ENCODE data around the gene SLC29A1.
A peak's percentile ranks its signal among the peaks of the same experiment; 100 is the strongest.

Gene SLC29A1

DNA sequence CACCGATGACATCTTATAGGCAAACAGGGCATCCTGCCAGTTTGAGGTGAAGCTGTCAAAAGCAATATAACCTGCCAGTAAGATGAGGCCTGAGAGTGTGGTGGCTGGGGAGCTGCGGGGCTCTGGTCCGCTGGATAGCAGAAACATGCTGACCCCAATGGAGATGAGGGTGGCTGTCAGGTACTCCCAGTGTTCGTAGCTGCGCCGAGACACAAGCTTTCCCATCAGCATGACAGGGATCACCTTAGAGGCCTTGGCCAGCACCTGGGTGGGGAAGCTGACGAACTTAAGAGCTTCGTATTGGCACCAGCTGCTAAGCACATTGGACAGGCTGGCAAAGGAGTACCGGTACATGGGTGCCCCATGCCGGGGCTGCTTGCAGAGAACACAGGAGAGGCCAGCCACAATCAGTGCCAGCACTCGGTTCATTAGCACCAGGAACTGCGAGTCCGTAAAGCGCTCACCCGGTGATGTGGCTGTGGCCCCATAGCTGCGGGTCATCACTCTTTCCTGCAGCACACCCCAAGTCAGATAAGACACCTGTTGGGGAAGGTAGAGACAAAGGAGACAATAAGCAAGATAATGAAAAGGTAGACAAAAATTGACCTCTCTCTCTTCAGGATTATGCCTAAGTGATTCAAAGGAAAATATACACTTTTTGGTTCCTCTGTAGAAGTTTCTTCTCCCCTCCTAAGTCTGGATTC, 31.9 kb downstream of the SLC29A1 start:
- DNase-seq (ENCODE audit: low spot score): no peak

DNA sequence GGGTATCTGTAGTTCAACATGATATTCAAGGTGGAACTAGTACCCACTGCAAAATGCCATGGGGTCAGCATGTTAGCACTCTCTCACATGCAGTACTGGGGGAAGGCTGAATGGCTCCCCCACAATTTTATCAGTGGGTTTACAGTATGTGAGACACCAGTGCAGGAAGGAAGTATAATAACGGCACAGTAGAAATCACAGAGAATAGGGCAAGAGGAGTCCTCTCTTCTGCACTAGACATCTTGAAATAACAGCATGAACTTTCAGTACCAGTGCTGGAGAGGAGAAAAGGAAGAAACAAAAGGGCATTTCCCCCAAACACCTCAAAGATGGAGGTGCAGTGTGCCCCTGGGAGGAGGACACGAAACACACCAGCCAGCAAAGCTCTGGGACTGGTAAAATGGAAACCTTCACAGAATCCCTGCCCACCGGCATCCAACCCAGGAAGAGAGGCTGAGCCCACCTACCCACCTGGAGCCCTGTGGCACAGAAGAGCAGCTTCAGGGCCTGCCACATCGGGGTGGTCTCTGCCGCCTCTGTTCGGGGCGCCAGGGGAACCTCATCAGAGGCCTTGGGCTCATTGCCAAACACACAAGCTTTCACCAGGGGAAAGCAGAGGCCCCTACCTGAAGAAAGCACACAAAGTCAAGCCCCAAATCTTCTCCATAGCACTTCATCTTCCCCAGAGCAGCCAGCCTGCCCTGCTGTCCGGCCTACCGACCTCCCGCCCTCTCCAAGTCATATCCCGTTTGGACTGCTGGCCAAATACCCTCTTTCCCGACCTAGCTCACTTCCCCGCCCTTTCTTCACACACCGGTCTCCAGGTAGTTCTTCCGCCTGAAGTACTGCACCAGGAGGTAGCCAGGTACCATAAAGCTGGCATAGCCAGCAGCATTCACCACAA, 32.7 kb downstream of the SLC29A1 start:
- no peak for DNase-seq (ENCODE audit: low spot score)

DNA sequence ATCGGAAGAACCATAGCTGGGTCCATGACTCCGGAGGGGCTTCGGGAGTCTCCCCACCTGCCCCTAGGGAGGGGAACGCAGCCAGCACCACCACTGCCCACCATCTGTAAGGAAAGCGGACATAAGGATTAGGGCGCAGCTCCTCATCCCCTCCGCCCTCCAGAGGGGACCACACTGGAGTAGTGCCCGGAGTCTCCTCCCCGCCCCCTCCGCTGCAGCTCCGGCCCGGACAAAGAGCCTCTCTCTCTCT, 33.3 kb downstream of the SLC29A1 start:
- no peak for DNase-seq (ENCODE audit: low spot score)

DNA sequence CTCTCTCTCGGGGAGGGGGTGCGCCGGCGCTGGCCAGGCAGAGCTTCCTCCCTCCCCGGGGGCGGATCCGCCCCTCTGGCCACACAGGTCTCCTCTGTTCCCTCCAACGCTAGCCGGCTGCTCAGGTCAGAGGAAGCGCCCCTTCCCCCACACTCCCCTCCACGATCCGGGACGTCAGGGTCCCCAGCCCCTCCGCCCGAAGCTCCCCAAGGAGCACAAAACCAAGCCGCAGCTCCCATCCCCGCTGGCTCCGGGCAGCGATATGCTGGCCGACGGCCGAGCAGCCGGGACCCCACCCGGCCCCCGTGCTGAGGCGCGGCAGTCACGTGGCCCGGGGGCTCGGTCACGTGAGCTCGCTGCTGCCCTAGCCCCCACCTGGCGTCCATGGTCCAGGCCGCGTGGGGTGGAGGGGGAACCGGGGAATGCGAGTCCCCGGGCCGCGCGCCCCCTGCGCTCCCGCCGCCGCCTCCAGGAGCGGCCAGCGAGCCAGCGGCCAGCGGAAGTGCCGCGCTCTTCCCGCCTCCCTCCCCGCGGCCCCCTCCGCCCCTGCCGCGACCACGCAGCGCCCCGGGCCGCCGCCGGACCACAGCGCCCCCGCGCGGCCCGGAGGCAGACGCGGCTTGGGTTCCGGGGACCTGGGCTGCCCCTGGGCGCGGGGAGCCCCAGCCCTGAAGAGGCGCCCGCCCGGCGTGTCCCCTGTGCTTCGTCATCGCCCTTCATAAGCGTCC, 33.8 kb downstream of the SLC29A1 start, which contains the start of gene SLC35B2:
TSS of gene SLC35B2 (minus strand) at position 504 of the 728 bp plus-strand sequence. CDS start at position 386, 118 bp downstream.
- peak; percentile 67 for DNase-seq (ENCODE audit: low spot score)

DNA sequence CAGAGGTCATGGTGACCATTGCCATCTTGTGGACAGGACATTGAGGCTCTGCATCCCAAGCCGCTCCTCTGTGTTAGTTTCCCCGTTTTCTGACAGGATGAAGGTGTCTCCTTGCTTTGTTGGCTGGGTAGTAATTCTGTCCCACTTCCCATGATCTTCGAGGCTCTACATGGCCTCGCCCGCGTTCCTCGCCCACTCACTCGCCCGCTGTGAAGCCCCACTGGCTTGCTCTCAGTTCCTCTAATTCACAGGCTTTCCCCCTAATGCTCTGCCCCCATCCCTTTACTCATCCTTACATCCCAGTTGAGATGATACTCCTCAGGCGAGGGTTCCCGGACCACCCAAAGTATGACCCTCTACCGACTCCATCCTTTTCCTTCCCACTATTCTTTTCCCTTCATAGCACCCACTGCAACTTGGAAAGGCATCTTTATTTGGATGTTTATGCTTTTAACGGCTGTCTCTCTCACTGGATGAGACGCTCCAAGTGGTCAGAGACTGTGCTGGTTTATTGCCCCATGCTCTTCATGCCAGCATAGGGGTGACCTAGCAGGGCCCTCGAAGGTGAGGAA, 34.4 kb downstream of the SLC29A1 start:
- DNase-seq (ENCODE audit: low spot score): no peak

DNA sequence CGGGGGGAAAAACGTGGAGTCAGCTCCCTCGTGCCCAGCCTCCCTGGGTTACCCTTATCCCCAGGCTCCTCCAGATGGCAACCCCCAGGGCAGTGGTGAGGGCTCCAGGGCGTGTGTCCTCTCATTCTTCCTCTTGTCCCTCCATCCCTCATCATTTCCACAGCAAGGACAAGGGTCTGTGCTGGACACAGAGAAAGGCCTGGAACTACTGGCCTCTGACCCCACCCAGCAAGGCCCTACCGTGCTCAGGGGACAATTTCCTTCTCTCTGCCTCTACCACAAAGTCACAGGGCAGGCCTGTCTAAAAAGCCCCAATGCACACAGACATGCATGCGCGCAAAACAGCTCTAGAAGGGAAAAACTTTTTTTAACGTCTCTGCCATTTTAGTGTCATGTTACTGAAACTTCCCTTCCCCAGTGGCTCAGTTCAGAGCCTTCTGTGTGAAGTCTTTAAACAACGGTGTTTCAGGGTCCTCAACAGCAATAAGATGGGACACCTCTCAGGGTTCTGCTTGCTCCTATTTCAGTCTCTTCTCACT, 35.0 kb downstream of the SLC29A1 start:
- DNase-seq (ENCODE audit: low spot score): no peak

DNA sequence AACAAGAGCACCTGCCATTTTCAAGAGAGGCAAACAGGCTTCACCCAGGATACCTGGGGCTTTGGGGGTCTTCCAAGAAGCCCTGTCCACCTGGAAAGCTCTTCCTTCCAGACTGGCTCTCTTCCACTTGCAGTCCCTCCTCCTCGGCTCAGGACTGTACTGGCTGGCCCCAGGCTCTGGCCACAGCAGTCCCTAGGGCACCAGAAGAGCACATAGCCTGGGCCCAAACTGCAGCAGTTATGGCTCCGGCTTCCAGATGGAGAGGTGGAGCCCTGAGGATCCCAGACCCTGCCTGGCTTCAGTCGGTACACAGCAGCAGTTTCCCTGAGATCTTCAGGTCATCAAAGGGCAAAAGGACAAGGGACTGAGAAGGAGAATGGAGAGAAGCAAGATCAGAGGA, 35.5 kb downstream of the SLC29A1 start:
- no peak for DNase-seq (ENCODE audit: low spot score)

DNA sequence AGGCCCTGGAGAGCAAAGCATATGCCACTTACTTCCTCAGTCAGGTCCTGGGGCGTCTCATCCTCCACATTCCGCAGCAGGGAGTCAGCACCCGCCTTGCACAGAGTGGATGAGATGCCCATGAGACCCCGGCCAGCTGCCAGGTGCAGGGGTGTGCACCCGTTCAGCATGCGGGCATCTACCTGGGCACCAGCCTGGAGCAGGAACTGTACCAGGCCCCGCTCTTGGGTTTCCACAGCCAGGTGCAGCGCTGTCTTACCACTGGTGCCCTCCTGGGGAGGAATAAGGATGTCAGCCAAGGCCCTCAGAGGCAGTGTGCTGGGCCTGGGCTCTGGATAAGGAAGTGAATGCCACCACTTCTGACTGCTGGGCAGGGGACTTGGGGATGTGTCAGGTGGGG, 36.6 kb downstream of the SLC29A1 start:
- DNase-seq (ENCODE audit: low spot score): no peak

DNA sequence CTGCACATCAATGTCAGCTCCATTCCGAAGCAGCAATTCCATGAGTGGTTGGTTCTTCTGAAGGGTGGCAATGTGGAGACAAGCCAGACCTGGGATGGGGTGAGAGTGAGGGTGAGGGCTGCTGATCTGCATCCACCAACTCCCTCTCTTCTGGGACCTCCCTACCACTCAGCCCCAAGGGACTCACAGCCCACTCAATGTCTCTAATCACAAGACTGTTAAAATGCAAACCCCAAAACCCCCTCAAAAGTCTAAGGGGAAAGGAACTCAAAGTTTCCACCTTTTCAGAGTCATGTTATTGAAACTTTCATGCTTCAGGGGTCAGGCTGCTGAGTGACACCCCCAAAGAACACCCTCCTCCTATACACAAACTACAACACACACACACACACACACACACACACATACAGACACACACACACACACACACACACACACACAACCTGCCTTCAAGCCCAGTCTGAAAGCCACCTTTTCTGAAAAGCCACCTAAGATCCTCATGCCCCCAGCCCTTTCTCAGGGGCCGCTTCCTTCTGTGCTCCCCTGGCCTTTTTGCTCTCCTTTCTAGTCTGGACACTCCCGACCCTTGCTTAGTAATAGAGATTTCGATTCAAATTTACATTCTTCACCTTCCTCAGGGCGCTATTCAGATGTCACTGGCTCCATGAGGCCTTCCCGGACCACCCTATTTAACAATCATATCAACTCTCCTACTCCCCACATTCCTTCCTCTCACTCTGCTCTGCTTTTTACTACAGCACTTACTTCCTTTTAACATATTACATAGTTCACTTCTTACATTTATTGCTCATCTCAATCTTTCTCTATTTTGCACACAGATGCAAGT, 37.3 kb downstream of the SLC29A1 start:
- no peak for DNase-seq (ENCODE audit: low spot score)

DNA sequence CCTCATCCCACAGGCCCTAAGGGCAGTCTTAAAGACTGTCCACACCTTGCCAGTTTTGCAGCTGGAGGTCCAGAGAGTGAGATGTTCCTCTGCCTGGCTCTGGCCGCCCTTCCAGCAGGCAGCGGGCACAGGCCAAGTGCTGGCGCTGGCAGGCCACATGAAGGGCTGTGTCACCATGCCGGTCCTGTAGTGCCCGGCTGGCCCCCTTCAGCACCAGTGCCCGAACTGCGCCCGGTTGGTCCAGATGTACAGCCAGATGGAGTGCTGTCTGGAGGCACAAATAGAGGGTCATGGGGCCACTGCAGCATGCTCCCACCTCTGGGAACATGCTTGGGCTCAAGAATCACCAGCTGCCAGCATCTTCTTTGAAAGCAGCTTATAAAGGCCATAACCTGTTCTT, 38.2 kb downstream of the SLC29A1 start:
- DNase-seq (ENCODE audit: low spot score): no peak

DNA sequence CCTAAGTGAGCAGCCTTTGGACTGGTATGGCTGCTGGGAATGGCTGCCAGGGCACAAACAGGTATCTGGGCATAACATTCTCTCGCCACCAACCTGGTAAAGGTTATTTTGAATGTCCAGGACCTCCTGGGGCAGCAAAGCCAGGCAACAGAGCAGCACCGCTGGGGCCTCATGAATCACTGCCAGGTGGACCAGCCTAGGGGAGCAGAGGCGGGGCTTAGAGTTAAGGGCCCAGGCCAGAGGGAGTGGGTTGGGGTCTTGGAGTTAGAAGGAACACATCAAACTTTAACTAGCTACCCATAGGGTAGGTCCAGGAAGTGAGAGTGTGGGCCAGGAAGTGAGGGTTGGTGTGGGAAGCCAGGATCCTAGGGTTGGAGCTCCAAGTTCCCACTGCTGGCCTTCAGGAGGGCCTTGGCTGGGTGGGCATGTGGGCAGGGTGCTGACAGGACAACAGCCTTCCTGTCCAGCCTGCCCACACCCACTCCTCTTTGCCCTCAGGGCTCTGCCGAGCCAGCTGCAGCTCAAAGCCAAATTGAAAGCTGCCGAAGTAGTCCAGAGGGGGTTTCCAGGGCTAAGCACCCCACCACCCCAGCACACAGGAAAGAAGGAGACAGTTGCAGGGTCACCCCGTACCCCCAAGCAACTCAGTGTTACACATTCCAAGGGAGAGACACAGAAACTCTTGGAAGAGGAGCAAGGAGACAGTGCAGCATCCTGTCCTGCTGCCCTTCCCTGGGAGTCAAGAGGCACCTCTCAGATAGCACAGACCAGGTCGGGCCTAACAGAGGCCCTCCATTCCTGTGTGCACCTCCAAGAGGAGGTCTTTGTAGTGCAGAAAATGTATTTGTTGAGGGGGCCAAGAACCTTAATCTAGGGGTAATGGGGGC, 39.3 kb downstream of the SLC29A1 start:
- DNase-seq (ENCODE audit: low spot score): no peak

DNA sequence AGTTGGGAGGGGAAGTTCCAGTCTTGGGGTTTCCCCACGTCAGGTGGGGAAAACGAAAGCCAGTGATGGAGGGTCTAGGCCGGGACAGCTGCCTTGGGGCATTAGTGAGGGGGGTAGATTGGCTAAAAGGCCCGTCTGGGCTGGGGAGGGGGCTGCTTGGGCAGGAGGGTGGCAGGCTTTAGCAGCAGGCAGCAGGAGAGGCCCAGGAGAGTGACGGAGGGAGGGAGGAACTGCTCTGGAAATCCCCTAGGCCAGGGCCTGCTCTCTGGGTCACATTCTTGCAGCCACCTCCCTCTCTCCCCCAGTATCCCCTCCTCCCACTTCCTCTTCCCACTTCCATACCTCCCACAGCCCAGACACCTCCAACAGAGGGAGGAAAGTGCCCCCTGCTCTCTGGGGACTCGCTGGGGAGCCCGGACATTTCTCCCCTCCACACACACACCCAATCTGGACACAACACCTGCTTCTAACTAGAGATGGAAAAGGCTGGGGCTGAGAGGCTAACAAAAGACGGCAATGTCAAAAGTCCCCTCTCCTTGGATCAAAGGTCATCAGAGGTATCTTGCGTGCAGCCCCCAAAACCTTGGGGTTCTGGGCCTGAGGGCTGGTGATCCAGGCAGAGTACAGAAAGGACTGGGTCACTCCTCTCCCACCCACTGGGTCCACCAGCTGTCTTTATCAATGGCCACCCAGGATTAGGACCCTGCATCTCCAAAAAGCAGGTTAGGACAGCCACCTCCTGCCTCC, 40.1 kb downstream of the SLC29A1 start:
- peak; percentile 61 for DNase-seq (ENCODE audit: low spot score)

DNA sequence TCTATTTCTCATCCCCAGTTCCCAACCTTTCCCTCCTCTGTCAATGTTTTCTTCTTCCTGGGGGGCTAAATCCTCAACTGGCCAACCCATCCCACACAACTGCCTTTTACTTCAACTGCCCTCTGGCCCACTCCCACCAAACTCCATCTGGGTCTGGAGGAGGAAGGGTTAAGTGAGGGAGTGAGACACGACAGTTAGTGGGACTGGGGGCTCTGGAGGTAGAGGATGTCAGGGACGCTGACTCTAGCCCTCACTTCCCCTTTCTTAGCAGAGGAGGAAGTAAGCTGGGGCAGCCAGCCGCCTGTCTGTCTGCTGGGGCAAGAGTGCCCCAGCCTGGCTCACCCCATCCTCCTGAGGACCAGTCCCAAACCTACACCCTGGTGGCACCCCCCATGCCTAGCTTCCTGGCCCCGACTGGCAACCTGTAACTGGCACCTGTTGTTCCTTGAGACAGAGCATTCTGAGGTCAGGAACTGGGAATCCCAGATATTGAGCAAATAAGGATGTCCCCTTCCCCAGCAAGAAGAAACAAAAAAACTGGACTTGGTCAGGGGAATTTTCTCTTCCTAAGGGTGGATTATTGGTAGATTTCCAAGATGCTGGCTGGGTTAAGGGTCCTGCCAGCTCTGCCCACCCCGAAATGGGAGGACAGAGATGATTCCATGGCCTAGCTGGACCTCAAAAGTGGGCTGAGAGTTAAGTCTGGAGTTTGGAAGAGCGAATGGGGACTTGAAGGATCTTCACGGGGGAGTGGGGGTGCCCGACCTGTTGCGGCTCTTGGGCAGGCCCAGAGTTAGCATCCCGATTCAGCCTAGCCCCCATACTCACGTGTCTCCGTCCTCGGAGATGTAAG, 41.0 kb downstream of the SLC29A1 start:
- no peak for DNase-seq (ENCODE audit: low spot score)

DNA sequence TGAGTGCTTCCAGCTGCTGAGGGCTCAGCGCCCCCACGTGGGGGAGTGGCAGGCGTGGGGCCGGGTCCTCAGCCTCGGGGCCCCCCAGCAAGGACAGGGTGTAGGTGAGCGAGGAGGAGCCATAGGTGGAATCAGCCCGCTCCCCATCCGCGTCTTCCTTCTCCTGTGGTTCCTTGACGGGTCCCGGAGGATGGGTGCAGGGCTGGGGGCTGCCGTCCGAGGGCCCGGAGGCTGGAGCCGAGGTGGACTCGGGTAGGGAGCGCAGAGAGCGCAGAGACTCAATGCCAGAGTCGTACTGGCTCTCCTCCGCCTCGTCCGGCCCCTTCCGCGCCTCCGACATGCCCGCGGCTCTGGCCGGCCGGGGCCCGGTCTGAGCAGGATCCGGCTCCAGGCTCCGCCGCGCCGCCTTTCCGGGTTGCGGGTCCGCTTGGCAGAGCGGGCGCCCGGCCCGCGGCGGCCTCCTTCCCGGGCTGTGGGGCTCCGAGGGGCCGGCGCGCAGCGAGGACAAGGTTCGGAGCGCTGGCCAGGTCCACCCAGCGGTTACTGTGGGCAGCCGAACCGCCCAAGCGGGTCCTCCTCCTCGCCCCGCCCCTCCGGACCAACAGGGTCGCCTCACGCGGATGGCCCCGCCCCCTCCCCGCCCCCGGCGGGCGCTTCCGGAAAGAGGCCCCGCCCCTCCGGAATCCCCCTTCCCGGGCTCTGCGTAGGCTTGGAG, 41.8 kb downstream of the SLC29A1 start, which contains the start of gene NFKBIE:
TSS of gene NFKBIE (minus strand) at position 545 of the 715 bp plus-strand sequence. CDS start at position 340, 205 bp downstream.
- peak; percentile 90 for DNase-seq (ENCODE audit: low spot score)

DNA sequence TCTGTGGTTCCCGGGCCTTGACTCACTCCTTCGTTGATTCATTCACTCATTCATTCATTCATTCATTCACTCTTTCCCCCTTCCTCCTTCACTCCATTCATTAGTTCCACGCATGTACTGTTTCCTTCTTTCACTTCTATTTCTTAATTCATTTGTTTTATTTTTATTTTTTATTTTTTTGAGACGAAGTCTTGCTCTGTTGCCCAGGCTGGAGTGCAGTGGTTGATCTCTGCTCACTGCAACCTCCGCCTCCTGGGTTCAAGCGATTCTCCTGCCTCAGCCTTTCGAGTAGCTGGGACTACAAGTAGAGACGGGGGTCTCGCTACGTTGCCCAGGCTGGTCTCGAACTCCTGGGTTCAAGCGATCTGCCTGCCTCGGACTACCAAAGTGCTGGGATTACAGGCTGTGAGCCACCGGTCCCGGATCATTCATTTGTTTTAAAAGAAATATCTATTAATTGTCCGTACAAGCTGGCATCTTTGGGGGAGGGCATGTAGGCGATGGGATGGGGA, 42.4 kb downstream of the SLC29A1 start:
- DNase-seq (ENCODE audit: low spot score): no peak

DNA sequence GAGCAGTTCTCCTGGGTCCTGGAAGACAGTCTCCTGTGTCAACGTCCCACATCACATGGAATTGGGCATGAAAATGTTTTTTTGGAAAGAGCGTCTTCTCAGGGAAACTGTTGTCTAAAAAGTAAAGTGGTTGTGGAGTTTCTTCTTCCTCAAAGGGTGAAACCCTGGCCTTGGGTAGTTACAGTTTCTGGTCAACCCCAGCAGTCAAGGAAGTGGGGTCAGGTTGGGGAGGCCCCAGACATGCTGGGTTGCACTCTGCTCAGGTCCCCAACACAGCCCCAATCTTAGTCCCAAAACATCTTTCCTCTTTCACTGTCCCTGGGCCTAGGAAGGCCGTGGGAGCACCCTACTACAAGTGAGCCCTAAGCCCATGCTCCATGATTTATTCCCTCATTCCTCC, 43.0 kb downstream of the SLC29A1 start:
- no peak for DNase-seq (ENCODE audit: low spot score)

DNA sequence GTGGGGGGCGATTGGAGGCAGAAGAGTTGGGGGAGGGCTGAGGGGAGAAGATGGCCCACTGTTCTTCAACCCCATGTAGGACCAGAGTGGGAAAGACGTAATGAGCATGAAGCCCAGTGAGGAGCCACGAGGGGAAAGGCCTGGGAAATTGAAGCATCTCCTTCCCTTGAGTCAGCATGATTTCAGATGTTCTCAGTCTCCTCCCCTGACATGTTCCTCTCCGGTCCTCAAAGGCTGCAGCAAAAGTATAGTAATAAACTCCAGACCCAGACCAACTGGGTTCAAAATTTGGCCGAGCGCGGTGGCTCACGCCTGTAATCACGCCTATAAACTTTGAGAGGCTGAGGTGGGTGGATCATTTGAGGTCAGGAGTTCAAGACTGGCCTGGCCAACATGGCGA, 43.9 kb downstream of the SLC29A1 start:
- DNase-seq (ENCODE audit: low spot score): no peak
